GM12878 (cell line): Measurements from ENCODE around the gene GON4L. TPM values are rescaled to one million over a fixed set of nuclear protein-coding genes. Genes with fewer than 3 reads are reported as not detected.
"Not testable (repeated sequence)": the region's sequence is repeated elsewhere in the genome, so short reads cannot be mapped to it uniquely, and the experiment has no call there.

Experiments
- ATAC-seq: fragments of 200-7000 bp; cut with Tn5 transposase; 3 replicates; pipeline ENCODE4 v1.9.1; 2020; ENCODE audit warnings: mild to moderate bottlenecking, moderate library complexity
- BruUV-seq: library from RNA; stranded (reverse); fragments of 400-500 nt; replicated peaks from 2 replicates; lab custom pipeline; 2021; lab: Mats Ljungman, UMichigan
- CTCF ChIA-PET: fragments of 300-600 bp; sonication (Branson Sonifier 250); formaldehyde crosslinking; extraction: SDS; loops from one replicate; lab custom pipeline; 2021; ENCODE audit warnings: inconsistent platforms; lab: Yijun Ruan, JAX
- POLR2A ChIA-PET: fragments of 350-600 bp; formaldehyde crosslinking; extraction: SDS; loops from one replicate; lab custom pipeline; 2021; ENCODE audit warnings: inconsistent platforms; lab: Charles Lee
- RAD21 ChIA-PET: fragments of 300-600 bp; sonication (Branson Sonifier 250); formaldehyde crosslinking; loops from one replicate; lab custom pipeline; 2023; ENCODE audit warnings: antibody characterized with exemption; ENCODE audit not compliant: unreplicated experiment; lab: Charles Lee
- SMC1A ChIA-PET: fragments of 300-600 bp; sonication (Branson Sonifier 250); formaldehyde crosslinking; loops from one replicate; lab custom pipeline; 2023; ENCODE audit not compliant: unreplicated experiment, uncharacterized antibody; lab: Charles Lee
- DNase-seq: peaks from one replicate; pipeline ENCODE4 v3.0.0-alpha.2; 2011; ENCODE audit warnings: low read depth, low spot score
- FAIRE-seq: peaks from 3 replicates; lab custom pipeline; 2011; peaks lifted over from hg19 to GRCh38; lab: Jason Lieb, UNC
- H2AFZ ChIP-seq: 2 replicates; pipeline ENCODE4 v1.6.0; 2011; ENCODE audit warnings: low read depth, low read length, control low read depth; ENCODE audit not compliant: control insufficient read depth
- H3K27ac ChIP-seq: 2 replicates; pipeline ENCODE4 v1.5.1; 2011; ENCODE audit warnings: control low read depth; ENCODE audit not compliant: control insufficient read depth, insufficient read depth
- H3K27me3 ChIP-seq, 2 experiments: replicated peaks in 1 of 2; 2 replicates each; pipeline versions ENCODE4 v1.6.0 to v1.6.1; 2011; ENCODE audit warnings: low read length in 1 of 2; ENCODE audit not compliant: control insufficient read depth in 2 of 2, insufficient read depth in 2 of 2
- H3K36me3 ChIP-seq, 2 experiments: 2 replicates each; pipeline ENCODE4 v1.5.1; 2011; ENCODE audit warnings: low read length in 1 of 2; ENCODE audit not compliant: control insufficient read depth in 2 of 2, insufficient read depth in 2 of 2
- H3K4me1 ChIP-seq: 2 replicates; pipeline ENCODE4 v1.6.1; 2011; ENCODE audit warnings: mild to moderate bottlenecking, low read length, moderate library complexity, mixed read lengths; ENCODE audit not compliant: control insufficient read depth, insufficient read depth
- H3K4me2 ChIP-seq: 2 replicates; pipeline ENCODE4 v1.6.0; 2011; ENCODE audit warnings: control low read depth; ENCODE audit not compliant: control insufficient read depth, insufficient read depth
- H3K4me3 ChIP-seq: fragments of 200-600 bp; sonication (generic); 2 replicates; pipeline ENCODE4 v1.5.1; 2016
- H3K79me2 ChIP-seq: 2 replicates; pipeline ENCODE4 v1.6.0; 2011; ENCODE audit warnings: low read length; ENCODE audit not compliant: control insufficient read depth, insufficient read depth
- H3K9ac ChIP-seq: 2 replicates; pipeline ENCODE4 v1.8.0; 2011; ENCODE audit warnings: low read length, control low read depth, mixed read lengths; ENCODE audit not compliant: control insufficient read depth, insufficient read depth
- H3K9me3 ChIP-seq: replicated peaks from 3 replicates; pipeline ENCODE4 v1.5.1; 2011; ENCODE audit warnings: mild to moderate bottlenecking, low read length; ENCODE audit not compliant: control insufficient read depth, insufficient read depth
- H4K20me1 ChIP-seq: 2 replicates; pipeline ENCODE4 v1.6.0; 2011; ENCODE audit not compliant: control insufficient read depth, insufficient read depth
- DPF2 ChIP-seq: fragments of 450-650 bp; IDR thresholded peaks from 2 replicates; pipeline ENCODE4 v1.6.1; 2017; ENCODE audit warnings: mild to moderate bottlenecking
- EZH2 ChIP-seq: IDR thresholded peaks from 2 replicates; pipeline ENCODE4 v1.6.1; 2012; ENCODE audit warnings: low read depth, mild to moderate bottlenecking, control low read depth, inconsistent platforms, low read length, borderline replicate concordance; ENCODE audit not compliant: control insufficient read depth
- KAT2A ChIP-seq: conservative IDR thresholded peaks from 2 replicates; pipeline ENCODE4 v1.6.1; 2011; ENCODE audit warnings: low read depth, low read length; ENCODE audit not compliant: control insufficient read depth
- KDM1A ChIP-seq: fragments of 200-600 bp; sonication (generic); IDR thresholded peaks from 2 replicates; pipeline ENCODE4 v1.6.1; 2016; ENCODE audit warnings: borderline replicate concordance
- POU2F2 ChIP-seq: IDR thresholded peaks from 3 replicates; pipeline ENCODE4 v1.6.1; 2011; ENCODE audit warnings: low read depth, mild to moderate bottlenecking, low read length, borderline replicate concordance
- TAF1 ChIP-seq: IDR thresholded peaks from 2 replicates; pipeline ENCODE4 v1.6.1; 2011; ENCODE audit warnings: mild to moderate bottlenecking, low read depth, low read length, borderline replicate concordance
- WGBS: methylation state at CpG from one replicate; pipeline ENCODE4 v1.1.6; 2016; ENCODE audit warnings: low lambda C conversion rate; ENCODE audit not compliant: insufficient replicate concordance, insufficient coverage; ENCODE audit errors: missing lambda C conversion rate; 5-methylcytosine and 5-hydroxymethylcytosine counted together
- in situ Hi-C: fragments of 300-500 bp; cut with MboI; formaldehyde crosslinking; loops from 9 replicates; pipeline ENCODE4 v1.14.3; 2018; ENCODE audit warnings: mixed read lengths
- intact Hi-C: fragments of 100-400 bp; cut with micrococcal nuclease; formaldehyde crosslinking; loops from one replicate; pipeline ENCODE4 v1.14.2; 2022; ENCODE audit not compliant: unreplicated experiment
- polyA plus RNA-seq, 11 experiments: library from polyadenylated mRNA; depleted of rRNA in 4 of 11; unstranded in 6 of 11; stranded (reverse) in 5 of 11; fragments of >200 nt; fragmentation: Nextera tagmentation in 4 of 11; fragmentation: Illumina TruSeq in 1 of 11; extraction: Ambion mirVana in 4 of 11; extraction: Trizol in 1 of 11; gene quantifications; 1 replicate in 1 of 11; 2 replicates in 10 of 11; pipeline versions ENCODE4 v1.2.1 to v1.2.3, GENCODE V29; 2011 to 2016; ENCODE audit warnings: inconsistent platforms in 2 of 11, missing spikeins in 2 of 11, low read depth in 1 of 11
- total RNA-seq, 4 experiments: library from RNA; depleted of rRNA in 3 of 4; stranded (reverse); fragments of >200 nt in 3 of 4; fragmentation: Illumina TruSeq in 1 of 4; extraction: Trizol in 1 of 4; gene quantifications; 2 replicates each; pipeline versions ENCODE4 v1.2.1 to v1.2.3, GENCODE V29; 2013 to 2021
- TF ChIP-seq, protein P1 (sequence below): IDR thresholded peaks from 2 replicates; pipeline ENCODE4 v1.6.1; 2011; ENCODE audit warnings: borderline replicate concordance, low read depth, mild to moderate bottlenecking, moderate library complexity, low read length; ENCODE audit not compliant: insufficient read depth, poor library complexity, severe bottlenecking
- TF ChIP-seq, protein P2 (sequence below): IDR thresholded peaks from 2 replicates; pipeline ENCODE4 v1.6.1; 2011; ENCODE audit warnings: low read depth, mild to moderate bottlenecking, low read length, moderate library complexity, borderline replicate concordance; ENCODE audit errors: extremely low read depth

The GON4L gene
- total and polyA plus RNA-seq, 10 of the 15 experiments (the other 5 are each of a cell fraction or from before 2014, with no cell fraction given), result 17.7 to 40.7 (median 28.0) TPM

DNA sequence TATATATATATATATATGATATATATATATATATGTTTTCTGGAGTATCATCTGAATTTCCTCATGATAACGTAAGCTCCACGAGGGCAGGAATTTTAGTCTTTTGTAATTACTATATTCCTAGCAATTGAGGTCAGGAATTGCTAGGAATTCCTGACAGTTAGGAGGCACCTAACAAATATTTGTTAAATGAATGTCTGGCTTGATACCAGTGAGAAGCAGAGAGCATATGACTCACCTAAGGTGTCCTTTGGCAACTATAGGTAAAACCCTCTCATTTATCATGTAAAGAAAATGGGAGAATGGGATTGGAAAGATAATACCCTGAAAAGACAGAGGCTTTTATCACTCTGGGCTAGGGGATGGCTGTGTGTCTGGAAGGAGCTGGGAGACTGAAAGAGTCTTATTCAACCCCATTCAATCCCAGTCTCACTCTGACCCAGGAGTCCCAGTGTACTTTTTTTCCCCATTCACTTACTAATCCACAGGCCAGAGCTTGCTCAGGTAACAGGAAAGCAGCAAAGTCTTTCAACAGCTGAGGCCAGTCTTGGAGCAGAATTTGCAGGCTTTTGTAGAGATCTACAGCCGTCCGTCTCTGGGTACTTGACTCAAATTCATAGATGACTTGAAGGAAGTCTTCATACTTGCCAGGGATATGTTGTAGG is 96.9 kb downstream of the GON4L start:
- intact Hi-C loops, result no loop called here
- Histone ChIP-seq H2AFZ (no peak overlapping the region), H3K4me3 (no peak overlapping the region), H4K20me1 (no peaks in the 10 kb centered on the region), H3K79me2 (no peaks in the 10 kb centered on the region), H3K36me3 (peaks cover 5 to 23% of the 10 kb centered on the region in 2 experiments), H3K9ac (no peak overlapping the region), H3K27me3 (no peaks in the 10 kb centered on the region), H3K4me2 (no peak overlapping the region), H3K4me1 (no peaks in the 10 kb centered on the region), H3K27ac (no peak overlapping the region), H3K9me3 (no peaks in the 10 kb centered on the region)
- FAIRE-seq, result no peak
- DNase-seq, result no peak
- ATAC-seq, result no peak
- TF ChIP-seq TAF1, result no peak
- no peak for TF ChIP-seq POU2F2
- TF ChIP-seq, protein P1, sequence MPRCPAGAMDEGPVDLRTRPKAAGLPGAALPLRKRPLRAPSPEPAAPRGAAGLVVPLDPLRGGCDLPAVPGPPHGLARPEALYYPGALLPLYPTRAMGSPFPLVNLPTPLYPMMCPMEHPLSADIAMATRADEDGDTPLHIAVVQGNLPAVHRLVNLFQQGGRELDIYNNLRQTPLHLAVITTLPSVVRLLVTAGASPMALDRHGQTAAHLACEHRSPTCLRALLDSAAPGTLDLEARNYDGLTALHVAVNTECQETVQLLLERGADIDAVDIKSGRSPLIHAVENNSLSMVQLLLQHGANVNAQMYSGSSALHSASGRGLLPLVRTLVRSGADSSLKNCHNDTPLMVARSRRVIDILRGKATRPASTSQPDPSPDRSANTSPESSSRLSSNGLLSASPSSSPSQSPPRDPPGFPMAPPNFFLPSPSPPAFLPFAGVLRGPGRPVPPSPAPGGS, result no peak
- no peak for TF ChIP-seq DPF2
- no peak for TF ChIP-seq KDM1A
- TF ChIP-seq, protein P2, sequence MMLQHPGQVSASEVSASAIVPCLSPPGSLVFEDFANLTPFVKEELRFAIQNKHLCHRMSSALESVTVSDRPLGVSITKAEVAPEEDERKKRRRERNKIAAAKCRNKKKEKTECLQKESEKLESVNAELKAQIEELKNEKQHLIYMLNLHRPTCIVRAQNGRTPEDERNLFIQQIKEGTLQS, result no peak
- no peak for TF ChIP-seq KAT2A
- no peak for TF ChIP-seq EZH2
- CTCF ChIA-PET, result no interaction called here
- SMC1A ChIA-PET, result interaction anchor here (0.8 to 1.6 kb wide), 2 partner anchors 38 to 230 kb away, joined by 3 to 4 read pairs; no protein-coding TSS in a partner anchor
- 98% methylated on average over 4 of the region's 4 CpGs for WGBS
- POLR2A ChIA-PET, result interaction anchor here (0.7 kb wide), 1 partner anchor 25 kb away, joined by 3 read pairs; no protein-coding TSS in a partner anchor
- in situ Hi-C loops, result no loop called here
- BruUV-seq, result no TSS peak
- RAD21 ChIA-PET, result no interaction called here

- WGBS, result 100% methylated on average over 3 of the region's 3 CpGs
- H3K9ac ChIP-seq, BruUV-seq, H3K27me3 ChIP-seq, FAIRE-seq, in situ Hi-C loops, H3K79me2 ChIP-seq, H2AFZ ChIP-seq, H3K4me3 ChIP-seq, CTCF ChIA-PET, intact Hi-C loops, H3K4me2 ChIP-seq, RAD21 ChIA-PET, H4K20me1 ChIP-seq, H3K4me1 ChIP-seq, ATAC-seq, POLR2A ChIA-PET, H3K27ac ChIP-seq, H3K9me3 ChIP-seq, DNase-seq, SMC1A ChIA-PET: not testable (repeated sequence)
- H3K36me3 ChIP-seq, result peaks cover 5 to 25% of the 10 kb centered on the region in 2 experiments
These were observed 98.0 kb downstream of the GON4L start for GRCh38 chr1:155759017-155759416.

GRCh38 chr1:155748141-155748540 is 108.9 kb downstream of the GON4L start:
- H3K36me3 ChIP-seq, SMC1A ChIA-PET, in situ Hi-C loops, H3K79me2 ChIP-seq, ATAC-seq, H3K27me3 ChIP-seq, H3K4me2 ChIP-seq, CTCF ChIA-PET, H3K9me3 ChIP-seq, H3K4me1 ChIP-seq, H2AFZ ChIP-seq, POLR2A ChIA-PET, H3K9ac ChIP-seq, H3K27ac ChIP-seq, intact Hi-C loops, H3K4me3 ChIP-seq, FAIRE-seq, RAD21 ChIA-PET, DNase-seq, H4K20me1 ChIP-seq, BruUV-seq: not testable (repeated sequence)
- WGBS, result 73% methylated on average over 5 of the region's 5 CpGs
